GM12801 (cell line): ENCODE data around the gene MSH2.

Experiments used
- CTCF ChIP-seq: IDR thresholded peaks from one replicate; pipeline ENCODE4 v1.5.1; 2011; ENCODE audit warnings: control low read depth; ENCODE audit not compliant: insufficient read length; ENCODE audit errors: extremely low read depth

MSH2 gene

GRCh38 chr2:47519147-47519537 lies 116.2 kb downstream of the MSH2 start:
- no peak for TF ChIP-seq CTCF

GRCh38 chr2:47519604-47520301 lies 116.8 kb downstream of the MSH2 start:
- TF ChIP-seq CTCF = no peak

- no peak for TF ChIP-seq CTCF
Measured at GRCh38 chr2:47520302-47520630, 117.3 kb downstream of the MSH2 start.

- TF ChIP-seq CTCF = no peak
Measured at GRCh38 chr2:47520825-47521665, 118.1 kb downstream of the MSH2 start.

- TF ChIP-seq CTCF = no peak
Measured at GRCh38 chr2:47521666-47522285, 118.8 kb downstream of the MSH2 start.

- no peak for TF ChIP-seq CTCF
Measured at GRCh38 chr2:47525167-47525566, 122.2 kb downstream of the MSH2 start.

- no peak for TF ChIP-seq CTCF
Measured at GRCh38 chr2:47528455-47528854, 125.5 kb downstream of the MSH2 start.
